OCI-LY3 (cell line): Measurements from ENCODE around the gene WDR70.

ENCODE experiments used
- EZH2phosphoT487 ChIP-seq: fragments of 200-600 bp; shearing (Covaris generic); IDR thresholded peaks from 2 replicates; pipeline ENCODE4 v1.6.1; 2018; ENCODE audit warnings: antibody characterized with exemption, mixed run types, low read depth
- TF ChIP-seq, protein P1 (sequence below): fragments of 200-600, 300-600 bp; sonication (generic); IDR thresholded peaks from 2 replicates; pipeline ENCODE4 v1.5.1; 2014; ENCODE audit warnings: antibody characterized with exemption, low read length, low read depth

- TF ChIP-seq, protein P1, sequence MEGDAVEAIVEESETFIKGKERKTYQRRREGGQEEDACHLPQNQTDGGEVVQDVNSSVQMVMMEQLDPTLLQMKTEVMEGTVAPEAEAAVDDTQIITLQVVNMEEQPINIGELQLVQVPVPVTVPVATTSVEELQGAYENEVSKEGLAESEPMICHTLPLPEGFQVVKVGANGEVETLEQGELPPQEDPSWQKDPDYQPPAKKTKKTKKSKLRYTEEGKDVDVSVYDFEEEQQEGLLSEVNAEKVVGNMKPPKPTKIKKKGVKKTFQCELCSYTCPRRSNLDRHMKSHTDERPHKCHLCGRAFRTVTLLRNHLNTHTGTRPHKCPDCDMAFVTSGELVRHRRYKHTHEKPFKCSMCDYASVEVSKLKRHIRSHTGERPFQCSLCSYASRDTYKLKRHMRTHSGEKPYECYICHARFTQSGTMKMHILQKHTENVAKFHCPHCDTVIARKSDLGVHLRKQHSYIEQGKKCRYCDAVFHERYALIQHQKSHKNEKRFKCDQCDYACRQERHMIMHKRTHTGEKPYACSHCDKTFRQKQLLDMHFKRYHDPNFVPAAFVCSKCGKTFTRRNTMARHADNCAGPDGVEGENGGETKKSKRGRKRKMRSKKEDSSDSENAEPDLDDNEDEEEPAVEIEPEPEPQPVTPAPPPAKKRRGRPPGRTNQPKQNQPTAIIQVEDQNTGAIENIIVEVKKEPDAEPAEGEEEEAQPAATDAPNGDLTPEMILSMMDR, result no peak
- TF ChIP-seq EZH2phosphoT487, result no peak
Observed at GRCh38 chr5:37685211-37685610, 306.1 kb downstream of the WDR70 start.
